Measurements from ENCODE around the gene CD59.
"Not testable (repeated sequence)": the region's sequence is repeated elsewhere in the genome, so short reads cannot be mapped to it uniquely, and the experiment has no call there.

CD59 gene

DNA sequence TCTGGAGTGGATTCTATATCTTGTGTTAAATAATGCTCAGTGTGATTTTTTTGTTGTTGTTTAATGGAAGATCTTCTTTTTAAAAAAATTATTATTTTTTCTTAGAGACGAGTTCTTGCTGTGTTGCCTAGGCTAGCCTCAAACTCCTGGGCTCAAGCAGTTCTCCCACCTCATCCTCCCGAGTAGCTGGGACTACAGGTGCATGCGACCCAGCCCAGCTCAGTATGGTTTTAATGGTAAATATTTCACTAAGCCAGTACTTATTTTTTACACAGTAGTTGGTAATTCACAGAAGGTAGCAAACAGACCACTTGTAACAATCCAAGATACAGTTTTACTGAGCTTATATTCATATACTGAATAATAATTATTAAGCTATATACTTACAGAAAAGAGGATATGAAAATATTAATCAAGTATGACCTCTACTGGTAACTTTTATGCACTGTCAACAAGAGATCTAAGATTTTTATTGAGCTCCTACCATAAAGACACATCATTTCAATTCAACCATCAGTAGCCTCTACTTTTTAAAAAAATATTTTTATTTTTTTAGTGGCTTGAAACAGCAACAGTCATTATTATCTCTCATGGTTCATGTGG lies 6.1 kb upstream of the CD59 start:
- DNase-seq, result no peak

DNA sequence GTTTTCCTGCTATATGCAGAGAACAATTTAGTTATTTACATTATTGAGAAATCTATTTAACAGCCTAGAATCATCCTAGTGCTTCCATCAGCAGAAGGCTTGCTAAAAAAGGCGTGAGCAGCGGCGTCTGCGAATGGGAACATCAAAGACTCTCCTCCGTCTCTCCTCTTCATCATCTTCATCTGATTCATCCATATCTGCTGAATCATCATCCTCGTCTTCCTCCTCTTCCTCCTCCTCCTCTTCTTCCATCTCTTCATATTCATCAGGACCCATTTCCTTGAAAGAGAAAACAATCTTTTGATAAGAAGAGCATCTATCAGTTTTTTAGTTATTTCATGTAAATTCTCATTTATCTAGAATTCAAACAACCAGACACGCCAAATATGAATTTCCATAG lies 5.6 kb upstream of the CD59 start:
- DNase-seq, result no peak

DNA sequence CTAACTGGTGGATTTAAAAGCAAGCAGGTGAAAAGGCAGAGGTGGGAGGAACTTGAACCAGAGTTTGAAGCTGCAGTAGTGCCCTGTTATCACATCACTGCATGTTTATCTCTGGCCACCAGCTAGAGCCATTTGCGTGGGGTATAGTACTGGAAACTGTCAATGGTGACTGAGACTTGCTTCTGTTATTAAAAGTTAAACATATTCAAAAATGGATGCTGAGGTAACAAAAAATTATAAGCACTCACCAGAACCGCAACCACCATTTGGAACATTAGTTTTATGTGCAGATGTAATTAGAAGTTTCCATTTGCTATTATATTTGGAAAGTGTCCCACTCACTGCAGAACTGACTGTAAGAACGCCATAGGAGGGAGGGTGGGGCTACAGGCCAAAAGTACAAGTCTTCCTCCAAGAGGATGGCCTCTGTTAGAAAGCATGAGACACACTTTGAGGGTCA lies 1.2 kb upstream of the CD59 start:
- DNase-seq, result no peak

DNA sequence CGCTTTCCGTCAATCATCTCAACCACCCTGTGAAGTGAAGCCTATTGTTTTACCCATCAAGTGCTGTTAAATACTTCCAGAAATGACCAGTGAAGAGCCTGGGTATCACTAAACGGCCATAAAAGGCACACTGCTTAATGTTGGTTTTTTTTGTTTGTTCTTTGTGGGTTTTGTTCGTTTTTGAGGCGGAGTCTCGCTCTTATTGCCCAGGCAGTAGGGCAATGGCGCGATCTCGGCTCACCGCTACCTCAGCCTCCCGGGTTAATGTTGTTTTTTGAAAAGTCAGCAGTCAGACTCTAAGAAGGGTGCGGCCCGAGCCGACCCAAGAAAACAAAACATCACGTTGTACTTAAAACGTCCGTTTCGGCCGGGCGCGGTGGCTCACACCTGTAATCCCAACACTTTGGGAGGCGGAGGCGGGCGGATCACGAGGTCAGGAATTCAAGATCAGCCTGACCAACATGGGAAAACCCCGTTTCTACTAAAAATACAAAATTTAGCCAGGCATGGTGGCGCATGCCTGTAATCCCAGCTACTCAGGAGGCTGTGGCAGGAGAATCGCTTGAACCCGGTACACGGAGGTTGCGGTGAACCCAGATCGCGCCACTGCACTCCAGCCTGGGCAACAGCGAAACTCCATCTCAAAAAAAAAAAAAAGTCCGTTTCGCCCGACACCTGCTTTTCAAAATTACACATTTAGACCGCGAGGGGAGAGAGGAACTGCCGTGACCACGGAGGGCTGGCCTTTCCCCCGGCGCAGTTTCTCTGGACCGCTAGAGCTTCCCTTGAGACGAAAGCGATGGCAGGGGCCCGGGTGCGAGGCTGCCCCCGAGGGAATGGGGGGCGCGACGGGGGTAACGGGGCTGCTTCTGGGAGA lies 714 bp downstream of the CD59 start:
- peak; percentile 38 for DNase-seq

DNA sequence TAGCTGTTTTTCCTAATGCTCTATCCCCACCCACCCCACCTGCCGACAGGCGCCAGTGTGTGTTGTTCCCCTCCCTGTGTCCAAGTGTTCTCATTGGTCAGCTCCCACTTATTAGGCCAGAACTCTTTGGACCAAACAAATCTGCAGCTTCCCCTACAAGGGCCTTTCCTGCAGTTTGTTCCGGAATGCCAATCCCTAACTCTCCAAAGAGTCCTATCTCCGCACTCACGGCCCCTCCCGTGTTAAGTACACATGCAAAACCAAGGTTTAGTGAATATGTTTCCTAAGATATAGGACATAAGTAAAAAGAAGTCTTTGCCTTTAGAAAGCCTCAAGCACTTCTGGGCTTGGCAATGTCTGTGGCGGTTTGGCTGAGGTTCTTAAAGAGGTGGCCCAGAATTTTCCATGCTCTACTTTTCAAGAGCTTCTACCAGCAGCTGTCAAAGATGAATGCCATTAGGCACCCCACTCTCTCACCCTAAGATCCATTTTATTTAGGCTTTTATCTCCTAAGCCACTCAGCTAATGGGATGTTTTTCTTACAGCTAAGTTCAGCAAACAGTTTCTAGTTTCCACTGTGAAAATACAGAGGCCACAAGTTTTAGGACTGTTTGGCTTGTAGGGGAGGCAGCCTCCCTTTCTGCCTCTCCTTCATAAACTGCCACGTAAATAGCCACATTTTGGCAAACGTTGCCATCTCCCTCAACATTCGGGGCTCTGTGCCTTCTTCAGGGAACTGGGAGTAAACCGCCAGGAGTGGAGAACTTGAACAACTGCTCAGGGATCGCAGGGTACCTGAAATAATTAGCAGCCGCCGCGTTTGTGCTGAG lies 1.6 kb downstream of the CD59 start:
- DNase-seq, result peak; percentile 36

DNA sequence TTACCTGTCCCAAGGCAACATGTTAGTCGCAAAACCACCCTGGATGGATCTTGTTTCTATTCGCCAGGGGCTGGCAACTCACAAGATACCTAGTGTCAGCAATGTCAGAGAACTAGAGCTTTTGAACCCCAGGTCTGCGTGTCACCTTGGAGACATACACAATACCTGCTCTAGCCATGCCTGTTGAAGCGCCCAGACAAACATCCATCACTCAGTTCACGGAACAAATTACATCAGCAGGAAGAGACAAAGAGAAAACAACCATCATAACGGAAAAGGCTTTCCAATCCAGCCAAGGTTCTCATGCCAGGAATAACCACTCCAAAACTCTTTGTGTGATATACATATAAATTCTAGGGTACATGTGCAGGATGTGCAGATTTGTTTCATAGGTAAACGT lies 2.2 kb downstream of the CD59 start:
- no peak for DNase-seq

DNA sequence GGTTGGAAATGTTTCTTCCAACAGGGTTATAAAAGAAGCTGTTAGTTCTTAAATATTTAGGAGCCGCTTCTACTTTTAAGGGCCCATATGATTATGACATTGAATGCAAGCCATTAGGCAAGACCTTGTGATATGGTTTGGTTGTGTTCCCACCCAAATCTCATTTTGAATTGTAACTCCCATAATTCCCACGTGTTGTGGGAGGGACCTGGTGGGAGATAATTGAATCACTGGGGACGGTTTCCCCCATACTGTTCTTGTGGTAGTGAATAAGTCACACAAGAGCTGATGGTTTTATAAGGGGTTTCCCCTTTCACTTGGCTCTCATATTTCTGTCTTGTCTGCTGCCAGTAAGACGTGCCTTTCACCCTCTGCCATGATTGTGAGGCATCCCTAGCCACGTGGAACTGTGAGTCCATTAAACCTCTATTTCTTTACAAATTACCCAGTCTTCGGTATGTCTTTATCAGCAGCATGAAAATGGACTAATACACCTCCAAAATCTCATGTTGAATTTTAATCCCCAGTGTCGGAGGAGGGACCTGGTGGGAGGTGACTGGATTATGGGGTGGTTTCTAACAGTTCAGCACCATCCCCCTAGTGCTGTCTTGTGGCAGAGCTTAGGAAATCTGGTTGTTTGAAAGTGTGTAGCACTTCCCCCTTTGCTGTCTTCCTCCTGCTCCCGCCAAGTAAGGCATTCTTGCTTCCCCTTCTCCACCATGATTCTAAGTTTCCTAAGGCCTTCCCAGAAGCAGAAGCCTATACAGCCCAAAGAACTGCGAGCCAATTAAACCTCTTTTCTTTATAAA lies 4.3 kb downstream of the CD59 start:
- DNase-seq, result no peak

DNA sequence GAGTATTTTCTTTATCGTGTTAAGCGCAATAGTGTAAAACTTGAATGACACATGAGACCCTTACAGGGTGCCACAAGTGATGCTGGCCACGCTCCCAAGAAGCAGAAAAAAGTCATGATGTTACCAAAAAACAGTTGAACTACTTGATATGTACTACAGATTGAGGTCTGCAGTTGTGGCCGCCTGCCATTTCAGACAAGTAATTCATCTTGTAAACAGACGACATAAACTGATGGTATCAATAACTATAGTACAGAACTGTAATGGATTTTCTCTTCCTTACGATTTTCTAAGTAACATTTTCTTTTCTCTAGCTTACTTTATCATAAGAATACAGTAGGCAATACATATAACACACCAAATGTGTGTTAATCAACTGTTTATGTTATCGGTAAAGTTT lies 5.5 kb downstream of the CD59 start:
- DNase-seq, result no peak

DNA sequence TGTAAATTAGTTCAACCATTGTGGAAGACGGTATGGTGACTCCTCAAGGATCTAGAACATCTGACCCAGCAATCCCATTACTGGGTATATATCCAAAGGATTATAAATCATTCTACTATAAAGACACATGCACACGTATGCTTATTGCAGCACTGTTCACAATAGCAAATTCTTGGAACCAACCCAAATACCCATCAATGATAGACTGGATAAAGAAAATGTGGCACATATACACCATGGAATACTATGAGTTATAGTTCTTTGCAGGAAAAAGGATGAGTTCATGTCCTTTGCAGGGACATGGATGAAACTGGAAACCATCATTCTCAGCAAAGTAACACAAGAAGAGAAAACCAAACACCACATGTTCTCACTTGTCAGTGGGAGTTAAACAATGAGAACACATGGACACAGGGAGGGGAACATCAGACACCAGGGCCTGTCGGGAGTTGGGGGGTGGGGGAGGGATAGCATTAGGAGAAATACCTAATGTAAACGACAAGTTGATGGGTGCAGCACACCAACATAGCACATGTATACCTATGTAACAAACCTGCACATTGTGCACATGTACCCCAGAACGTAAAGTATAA lies 7.1 kb downstream of the CD59 start:
- DNase-seq, result not testable (repeated sequence)

DNA sequence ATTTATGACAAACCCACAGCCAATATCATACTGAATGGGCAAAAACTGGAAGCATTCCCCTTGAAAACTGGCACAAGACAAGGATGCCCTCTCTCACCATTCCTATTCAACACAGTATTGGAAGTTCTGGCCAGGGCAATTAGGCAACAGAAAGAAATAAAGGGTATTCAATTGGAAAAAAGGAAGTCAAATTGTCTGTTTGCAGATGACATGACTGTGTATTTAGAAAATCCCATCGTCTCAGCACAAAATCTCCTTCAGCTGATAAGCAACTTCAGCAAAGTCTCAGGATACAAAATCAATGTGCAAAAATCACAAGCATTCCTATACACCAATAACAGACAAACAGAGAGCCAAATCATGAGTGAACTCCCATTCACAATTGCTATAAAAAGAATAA lies 8.7 kb downstream of the CD59 start:
- not testable (repeated sequence) for DNase-seq

DNA sequence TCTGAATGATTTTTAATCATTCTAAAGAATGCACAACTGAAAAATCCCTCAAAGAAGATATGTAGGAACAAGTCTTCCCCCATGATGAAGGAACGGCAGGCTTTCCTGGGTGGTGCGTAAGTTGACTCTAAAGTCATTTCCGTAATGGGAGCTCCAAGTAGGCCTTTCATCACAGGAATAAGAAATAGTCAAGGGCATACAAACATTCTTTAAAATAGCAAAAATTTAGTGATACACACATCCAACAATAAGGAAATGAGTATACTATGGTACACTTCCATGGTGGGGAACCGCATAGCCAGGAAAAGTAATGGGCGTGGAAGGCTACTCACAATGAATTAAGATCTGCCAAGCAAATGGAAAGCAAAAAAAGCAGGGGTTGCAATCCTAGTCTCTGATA lies 10.7 kb downstream of the CD59 start:
- DNase-seq, result no peak

DNA sequence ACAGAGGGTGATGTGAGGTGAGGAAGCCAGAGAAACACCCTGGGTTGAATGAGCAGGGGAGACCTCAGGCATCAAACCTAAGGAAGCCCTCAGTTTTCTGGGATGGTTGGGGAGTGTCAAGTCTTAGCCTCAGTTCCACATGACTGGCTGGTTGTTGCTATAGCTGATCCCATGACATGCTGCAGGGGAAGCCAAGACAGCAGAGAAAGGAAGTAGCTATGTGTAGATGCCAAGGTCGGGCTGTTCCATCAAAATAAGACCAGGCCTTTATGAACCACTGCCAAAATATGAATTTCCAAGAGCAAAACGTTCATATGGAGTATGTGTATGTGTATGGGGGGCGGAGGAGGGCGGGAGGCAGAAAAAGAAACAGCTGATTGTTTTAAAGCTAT lies 11.6 kb downstream of the CD59 start:
- DNase-seq, result no peak

DNA sequence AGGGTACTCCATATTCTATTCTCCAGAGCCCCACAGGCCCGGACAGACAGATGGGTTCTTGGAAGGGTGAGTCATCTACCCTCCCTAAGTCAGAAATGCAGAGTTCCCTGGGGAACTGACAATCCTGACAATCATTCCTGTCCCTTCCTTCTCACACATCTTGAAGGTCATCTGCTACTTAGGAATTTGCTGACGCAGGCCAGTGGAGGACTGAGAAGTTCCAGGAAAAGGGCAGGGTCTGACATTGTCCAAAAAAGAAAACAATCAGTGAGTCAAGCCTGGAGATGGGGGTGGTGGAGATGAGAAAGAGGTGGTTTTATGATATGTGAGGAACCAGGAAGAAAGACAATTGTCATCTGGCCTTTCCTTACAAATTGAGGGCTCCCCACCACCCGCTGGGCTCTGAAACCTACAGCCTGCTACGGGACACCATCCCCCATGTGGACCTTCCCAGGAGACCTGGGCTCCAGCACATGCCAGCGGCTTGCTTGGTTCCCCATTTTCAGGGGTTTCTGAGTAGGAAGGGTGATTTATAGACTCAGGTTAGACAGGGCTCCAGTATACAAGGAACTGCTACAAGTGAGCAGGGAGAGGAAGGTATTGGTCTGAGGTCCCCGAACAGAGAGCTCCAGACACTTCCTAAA lies 12.9 kb downstream of the CD59 start:
- peak; percentile 28 for DNase-seq

DNA sequence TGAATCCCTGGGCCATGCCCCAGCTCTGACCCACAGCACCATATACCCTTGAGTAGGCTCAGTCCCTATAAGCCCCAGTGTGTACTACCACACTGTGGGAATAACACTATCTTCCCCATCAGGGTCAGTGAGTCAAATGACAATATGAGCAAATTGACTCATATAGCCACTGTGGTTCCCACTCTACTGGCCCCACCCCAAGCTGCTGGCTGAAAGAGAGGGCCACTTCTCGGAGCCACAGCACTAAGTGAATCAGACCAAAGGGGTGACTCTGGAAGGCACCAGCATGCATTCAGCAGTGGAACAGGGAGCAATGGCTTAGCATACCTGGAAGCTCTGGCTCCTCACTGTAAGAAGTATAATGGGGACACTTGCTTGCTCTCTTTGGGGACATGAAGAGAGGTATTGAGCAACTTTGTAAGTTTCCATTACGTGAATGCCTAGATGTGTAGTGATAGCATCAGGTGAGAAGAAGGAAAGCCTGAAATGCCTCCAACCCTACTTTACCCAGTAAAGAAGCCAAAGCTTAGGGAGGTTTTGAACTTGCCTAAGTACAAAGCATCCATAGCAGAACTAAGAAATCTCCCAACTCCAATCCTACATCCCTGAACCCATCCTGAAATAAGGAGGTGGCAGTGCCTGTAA lies 13.5 kb downstream of the CD59 start:
- DNase-seq, result no peak

DNA sequence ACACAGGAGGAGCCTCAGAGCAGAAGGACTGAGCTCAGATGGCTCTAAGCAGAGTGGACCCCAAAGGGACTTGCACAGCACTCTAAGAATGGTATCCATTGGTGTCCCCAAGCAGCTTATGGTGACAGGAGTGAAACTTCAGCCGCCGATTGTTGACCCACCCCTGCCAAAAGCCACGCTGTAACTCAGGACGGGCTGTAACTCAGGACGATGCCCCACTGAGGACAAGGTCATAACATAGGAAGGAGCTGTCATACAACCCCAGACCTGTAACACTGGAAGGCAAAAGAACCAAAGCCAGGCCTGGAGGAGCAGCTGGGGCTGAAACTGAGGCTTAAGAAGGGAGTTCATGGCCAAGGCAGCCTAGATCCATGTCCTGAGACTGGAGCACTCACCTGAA lies 14.2 kb downstream of the CD59 start:
- no peak for DNase-seq

DNA sequence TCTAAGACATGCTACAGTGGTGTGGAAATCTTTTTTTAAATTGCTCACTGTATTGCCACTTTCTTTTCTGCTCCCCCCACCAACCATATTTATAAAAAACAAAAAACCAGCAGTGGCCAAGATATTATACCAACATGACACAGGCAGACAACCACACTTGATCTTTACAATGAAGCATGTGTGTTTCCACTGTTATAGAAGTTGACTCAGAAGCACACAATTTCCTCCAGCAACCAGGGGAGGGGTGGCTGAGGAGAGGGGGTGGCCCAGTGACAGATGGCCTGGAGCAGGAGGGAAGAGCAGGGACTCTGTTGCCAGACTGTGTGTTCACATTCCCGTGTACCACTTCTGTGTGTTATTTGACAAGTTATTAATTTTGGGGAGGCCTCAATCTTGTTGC lies 14.8 kb downstream of the CD59 start:
- peak; percentile 14 for DNase-seq

DNA sequence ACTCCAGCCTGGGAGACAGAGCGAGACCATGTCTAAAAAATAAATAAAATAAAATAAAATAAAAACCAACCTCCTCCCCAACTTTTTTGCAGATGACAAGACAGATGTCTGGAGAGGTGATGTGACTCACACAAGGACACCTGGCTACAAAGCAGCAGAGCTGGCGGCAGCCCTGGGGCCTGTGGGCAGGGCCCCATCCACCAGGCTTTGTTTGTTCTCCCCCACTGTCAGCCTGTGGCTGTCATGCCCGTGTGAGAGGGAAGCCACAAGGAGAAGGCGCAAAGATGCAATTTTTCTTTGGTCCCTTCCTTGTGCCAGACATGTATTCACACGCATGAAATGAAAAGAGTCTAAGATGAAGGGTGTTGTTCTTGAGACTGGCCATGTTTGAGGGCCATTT lies 16.6 kb downstream of the CD59 start:
- DNase-seq, result no peak

DNA sequence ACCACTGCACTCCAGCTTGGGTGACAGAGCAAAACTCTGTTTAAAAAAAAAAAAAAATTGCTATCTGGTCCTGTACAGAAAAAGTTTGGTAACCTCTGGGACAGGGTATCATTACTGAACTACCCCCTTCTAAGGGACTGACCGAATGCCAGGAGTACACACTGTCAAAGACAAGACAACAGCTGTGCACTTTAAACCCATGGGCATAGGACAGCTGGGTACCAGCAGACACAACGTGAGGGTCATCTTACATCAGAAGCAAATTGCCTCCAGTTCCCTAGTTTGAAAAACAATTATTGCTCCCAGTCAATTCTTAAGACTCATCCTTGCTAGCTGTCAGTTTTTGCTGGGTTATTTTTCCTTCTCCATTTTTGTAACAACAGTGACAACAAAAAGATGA lies 17.8 kb downstream of the CD59 start:
- DNase-seq, result no peak

DNA sequence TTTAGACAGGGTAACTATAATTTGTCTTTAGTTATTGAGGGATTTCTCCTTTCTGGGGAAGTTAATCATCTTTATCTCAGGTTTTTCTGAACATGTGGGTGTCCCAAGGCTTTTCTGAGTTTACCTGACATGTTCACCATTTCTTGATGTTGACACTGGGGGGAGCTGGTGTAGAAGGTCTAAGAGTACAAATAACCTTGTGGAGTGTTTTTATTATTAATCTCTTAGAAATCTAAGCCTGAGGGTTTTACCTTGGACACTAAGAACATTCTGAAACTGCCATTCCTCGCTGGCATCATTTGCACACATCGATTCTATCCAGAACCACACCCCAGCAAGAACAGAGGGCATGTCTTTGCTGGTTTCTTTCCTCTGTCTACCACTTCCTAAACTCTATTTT lies 20.0 kb downstream of the CD59 start:
- DNase-seq, result peak; percentile 41

DNA sequence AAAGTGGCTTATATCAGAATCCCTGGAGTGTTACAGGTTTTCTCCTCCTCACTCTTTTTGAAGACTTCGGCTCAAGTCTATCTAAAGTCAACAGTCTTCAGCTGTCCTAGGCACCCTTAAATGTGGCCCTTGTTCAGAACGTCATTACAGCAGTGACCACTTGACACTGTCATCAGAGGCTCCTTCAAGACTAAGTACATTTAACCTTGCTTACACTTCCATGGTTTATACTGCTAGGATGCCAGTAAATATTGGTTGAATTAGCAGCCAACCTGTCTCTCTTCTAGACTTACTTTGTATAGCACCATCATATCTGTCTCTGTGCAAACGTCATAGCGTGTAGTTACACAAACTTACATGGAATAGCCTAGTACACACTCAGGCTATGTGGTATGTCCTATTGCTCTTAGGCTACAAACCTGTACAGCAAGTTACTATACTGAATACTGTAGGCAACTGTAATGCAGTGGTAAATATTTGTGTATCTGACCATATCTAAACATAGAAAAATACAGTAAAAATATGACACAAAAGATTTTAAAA lies 22.3 kb downstream of the CD59 start:
- DNase-seq, result no peak

All from NCI-H82 (cell line).